IMR-90 (cell line): ENCODE data around the gene PTGDR2. TPM values are rescaled to one million over a fixed set of nuclear protein-coding genes. Genes with fewer than 3 reads are reported as not detected.

Experiments
- ATAC-seq: fragments of 200-7000 bp; cut with Tn5 transposase; 2 replicates; pipeline ENCODE4 v1.9.1; 2020; ENCODE audit warnings: low read depth, mild to moderate bottlenecking, moderate library complexity
- BruUV-seq: library from RNA; stranded (reverse); fragments of 400-500 nt; replicated peaks from 2 replicates; lab custom pipeline; 2021; lab: Mats Ljungman, UMichigan
- CTCF ChIA-PET: fragments of 300-600 bp; formaldehyde crosslinking; extraction: SDS; loops from one replicate; lab custom pipeline; 2021; ENCODE audit warnings: antibody characterized with exemption; lab: Yijun Ruan, JAX
- POLR2A ChIA-PET: fragments of 300-600 bp; sonication (Branson Sonifier 250); formaldehyde crosslinking; loops from one replicate; lab custom pipeline; 2022; ENCODE audit warnings: antibody characterized with exemption; ENCODE audit not compliant: unreplicated experiment; lab: Charles Lee
- DNase-seq: peaks from one replicate; pipeline ENCODE4 v3.0.0; 2013
- H2AFZ ChIP-seq: replicated peaks from 2 replicates; pipeline ENCODE3; 2013; ENCODE audit warnings: low read length, mild to moderate bottlenecking; ENCODE audit not compliant: poor library complexity
- H2AK5ac ChIP-seq: 2 replicates; pipeline ENCODE4 v1.6.1; 2013; ENCODE audit warnings: low read depth, low read length, inconsistent platforms
- H2AK9ac ChIP-seq: replicated peaks from 2 replicates; pipeline ENCODE3; 2013; ENCODE audit warnings: mild to moderate bottlenecking, low read depth, low read length, moderate library complexity; ENCODE audit not compliant: poor library complexity
- H2BK120ac ChIP-seq: 2 replicates; pipeline ENCODE4 v1.6.1; 2013; ENCODE audit warnings: low read depth, low read length, inconsistent platforms
- H2BK15ac ChIP-seq: 3 replicates; pipeline ENCODE4 v1.6.1; 2013; ENCODE audit warnings: low read depth, low read length, inconsistent platforms
- H2BK20ac ChIP-seq: 2 replicates; pipeline ENCODE4 v1.6.1; 2013; ENCODE audit warnings: low read depth, mild to moderate bottlenecking, inconsistent platforms, low read length, moderate library complexity
- H2BK5ac ChIP-seq: 2 replicates; pipeline ENCODE4 v1.6.1; 2013; ENCODE audit warnings: mild to moderate bottlenecking, low read depth, low read length, inconsistent platforms; ENCODE audit not compliant: poor library complexity, severe bottlenecking
- H3K14ac ChIP-seq: replicated peaks from 2 replicates; pipeline ENCODE4 v1.6.1; 2013; ENCODE audit warnings: low read depth, low read length, inconsistent platforms
- H3K18ac ChIP-seq: 2 replicates; pipeline ENCODE4 v1.6.1; 2013; ENCODE audit warnings: low read depth, low read length, control low read depth
- H3K23ac ChIP-seq: 2 replicates; pipeline ENCODE4 v1.6.1; 2013; ENCODE audit warnings: low read depth, low read length, inconsistent platforms
- H3K27ac ChIP-seq: 2 replicates; pipeline ENCODE4 v1.5.1; 2013; ENCODE audit warnings: mild to moderate bottlenecking, control low read depth, low read length; ENCODE audit not compliant: insufficient read depth
- H3K27me3 ChIP-seq: 2 replicates; pipeline ENCODE4 v1.6.1; 2013; ENCODE audit warnings: low read length; ENCODE audit not compliant: control insufficient read depth, insufficient read depth
- H3K36me3 ChIP-seq: 2 replicates; pipeline ENCODE4 v1.6.1; 2013; ENCODE audit warnings: low read length, mixed read lengths; ENCODE audit not compliant: control insufficient read depth, insufficient read depth
- H3K4ac ChIP-seq: 2 replicates; pipeline ENCODE4 v1.6.1; 2013; ENCODE audit warnings: low read depth, low read length, inconsistent platforms
- H3K4me1 ChIP-seq: 2 replicates; pipeline ENCODE4 v1.6.1; 2013; ENCODE audit warnings: low read length, mixed read lengths; ENCODE audit not compliant: control insufficient read depth, insufficient read depth
- H3K4me2 ChIP-seq: 2 replicates; pipeline ENCODE4 v1.6.1; 2013; ENCODE audit warnings: low read depth, mild to moderate bottlenecking, control low read depth, low read length, moderate library complexity
- H3K4me3 ChIP-seq: 2 replicates; pipeline ENCODE4 v1.5.1; 2013; ENCODE audit warnings: low read depth, mild to moderate bottlenecking, control low read depth, low read length, moderate library complexity; ENCODE audit not compliant: insufficient read depth
- H3K56ac ChIP-seq: 2 replicates; pipeline ENCODE4 v1.6.1; 2013; ENCODE audit warnings: low read length, inconsistent platforms; ENCODE audit not compliant: insufficient read depth; ENCODE audit errors: extremely low read depth
- H3K79me1 ChIP-seq, 2 experiments: 2 replicates each; pipeline ENCODE4 v1.6.1; 2013; ENCODE audit warnings: low read length in 2 of 2, inconsistent platforms in 1 of 2, low read depth in 1 of 2
- H3K9ac ChIP-seq: 2 replicates; pipeline ENCODE4 v1.6.1; 2013; ENCODE audit warnings: low read depth, low read length, control low read depth
- H3K9me1 ChIP-seq: 2 replicates; pipeline ENCODE4 v1.6.1; 2013; ENCODE audit warnings: low read length, inconsistent platforms; ENCODE audit not compliant: insufficient read depth
- H3K9me3 ChIP-seq: 2 replicates; pipeline ENCODE4 v1.6.1; 2013; ENCODE audit warnings: low read length; ENCODE audit not compliant: control insufficient read depth, insufficient read depth
- H4K20me1 ChIP-seq: 2 replicates; pipeline ENCODE4 v1.6.1; 2013; ENCODE audit warnings: low read length, inconsistent platforms; ENCODE audit not compliant: insufficient read depth
- H4K5ac ChIP-seq: 2 replicates; pipeline ENCODE4 v1.6.1; 2013; ENCODE audit warnings: mild to moderate bottlenecking, low read depth, low read length, control low read depth
- H4K8ac ChIP-seq, 2 experiments: 2 replicates each; pipeline ENCODE4 v1.6.1; 2013; ENCODE audit warnings: low read depth in 2 of 2, low read length in 2 of 2, control low read depth in 1 of 2, inconsistent platforms in 1 of 2
- H4K91ac ChIP-seq: 2 replicates; pipeline ENCODE4 v1.6.1; 2013; ENCODE audit warnings: low read depth, low read length, inconsistent platforms; ENCODE audit not compliant: insufficient read depth
- BHLHE40 ChIP-seq: fragments of 150-350 bp; IDR thresholded peaks from 2 replicates; pipeline ENCODE4 v1.6.1; 2016; ENCODE audit warnings: mild to moderate bottlenecking, low read depth, low read length
- CEBPB ChIP-seq: IDR thresholded peaks from 2 replicates; pipeline ENCODE4 v1.6.1; 2012; ENCODE audit warnings: low read depth, low read length, improper control_type of control experiment
- CHD1 ChIP-seq: IDR thresholded peaks from 2 replicates; pipeline ENCODE4 v1.6.1; 2012; ENCODE audit warnings: low read depth, low read length, improper control_type of control experiment
- ELK1 ChIP-seq: fragments of 150-350 bp; IDR thresholded peaks from 2 replicates; pipeline ENCODE4 v1.6.1; 2016; ENCODE audit warnings: low read depth, mild to moderate bottlenecking, low read length, moderate library complexity, borderline replicate concordance
- FOS ChIP-seq: fragments of 150-350 bp; IDR thresholded peaks from 2 replicates; pipeline ENCODE4 v1.6.1; 2016; ENCODE audit warnings: low read depth, low read length
- MAFK ChIP-seq: IDR thresholded peaks from 2 replicates; pipeline ENCODE4 v1.6.1; 2012; ENCODE audit warnings: low read depth, low read length, improper control_type of control experiment
- MAZ ChIP-seq: IDR thresholded peaks from 2 replicates; pipeline ENCODE4 v1.6.1; 2012; ENCODE audit warnings: low read depth, mild to moderate bottlenecking, low read length, improper control_type of control experiment, moderate library complexity, borderline replicate concordance
- MXI1 ChIP-seq: IDR thresholded peaks from 2 replicates; pipeline ENCODE4 v1.6.1; 2012; ENCODE audit warnings: low read depth, mild to moderate bottlenecking, low read length, moderate library complexity, borderline replicate concordance
- NFE2L2 ChIP-seq: fragments of 150-350 bp; IDR thresholded peaks from 2 replicates; pipeline ENCODE4 v1.6.1; 2016; ENCODE audit warnings: low read depth, mild to moderate bottlenecking, low read length
- POLR2A ChIP-seq: IDR thresholded peaks from 2 replicates; pipeline ENCODE4 v1.6.1; 2012; ENCODE audit warnings: mild to moderate bottlenecking, low read depth, low read length
- RAD21 ChIP-seq: IDR thresholded peaks from 2 replicates; pipeline ENCODE4 v1.6.1; 2012; ENCODE audit warnings: low read length, improper control_type of control experiment
- RCOR1 ChIP-seq: IDR thresholded peaks from 2 replicates; pipeline ENCODE4 v1.6.1; 2012; ENCODE audit warnings: mild to moderate bottlenecking, low read length, improper control_type of control experiment; ENCODE audit not compliant: insufficient replicate concordance
- RFX5 ChIP-seq: IDR thresholded peaks from 2 replicates; pipeline ENCODE4 v1.8.0; 2012; ENCODE audit warnings: low read depth, mild to moderate bottlenecking, low read length, moderate library complexity
- SMC3 ChIP-seq: fragments of 150-350 bp; IDR thresholded peaks from 2 replicates; pipeline ENCODE4 v1.6.1; 2016; ENCODE audit warnings: low read depth, mild to moderate bottlenecking, antibody characterized with exemption, low read length, moderate library complexity
- WGBS, 2 experiments: methylation state at CpG; one replicate each; pipeline versions ENCODE4 v1.1.5 to v1.1.7; 2013; ENCODE audit warnings: missing lambda C conversion rate in 2 of 2; ENCODE audit not compliant: insufficient read length in 1 of 2; ENCODE audit errors: extremely low coverage in 2 of 2; 5-methylcytosine and 5-hydroxymethylcytosine counted together
- dilution Hi-C: fragments of 300-500 bp; cut with HindIII; formaldehyde crosslinking; loops from one replicate; pipeline ENCODE4 v1.14.3; 2018; ENCODE audit warnings: low sequenced_read_pairs; ENCODE audit not compliant: unreplicated experiment
- in situ Hi-C: fragments of 300-500 bp; cut with MboI; formaldehyde crosslinking; loops from 3 replicates; pipeline ENCODE4 v1.14.3; 2019; ENCODE audit warnings: low sequenced_read_pairs, inconsistent platforms, mixed read lengths
- intact Hi-C: fragments of 100-400 bp; cut with micrococcal nuclease; formaldehyde crosslinking; loops from 2 replicates; pipeline ENCODE4 v1.10.0; 2022
- polyA plus RNA-seq, 3 experiments: library from polyadenylated mRNA; depleted of rRNA; stranded (reverse); fragments of >200 nt; gene quantifications; 2 replicates each; pipeline ENCODE4 v1.2.3, GENCODE V29; 2012; ENCODE audit warnings: low replicate concordance in 1 of 3
- total RNA-seq: library from RNA; depleted of rRNA; stranded (reverse); fragments of >200 nt; gene quantifications from 2 replicates; pipeline ENCODE4 v1.2.3, GENCODE V29; 2012
- TF ChIP-seq, protein P1 (sequence below): conservative IDR thresholded peaks from 2 replicates; pipeline ENCODE4 v1.5.1; 2012; ENCODE audit warnings: mild to moderate bottlenecking, low read depth, low read length, improper control_type of control experiment
- TF ChIP-seq, protein P2 (sequence below): fragments of 150-350 bp; IDR thresholded peaks from 2 replicates; pipeline ENCODE4 v1.6.1; 2017; ENCODE audit warnings: mild to moderate bottlenecking, antibody characterized with exemption, low read length, low read depth

The PTGDR2 gene
- total and polyA plus RNA-seq, 2 of the 4 experiments (the other 2 are of a cell fraction), result under 0.01 to 0.12 TPM

DNA sequence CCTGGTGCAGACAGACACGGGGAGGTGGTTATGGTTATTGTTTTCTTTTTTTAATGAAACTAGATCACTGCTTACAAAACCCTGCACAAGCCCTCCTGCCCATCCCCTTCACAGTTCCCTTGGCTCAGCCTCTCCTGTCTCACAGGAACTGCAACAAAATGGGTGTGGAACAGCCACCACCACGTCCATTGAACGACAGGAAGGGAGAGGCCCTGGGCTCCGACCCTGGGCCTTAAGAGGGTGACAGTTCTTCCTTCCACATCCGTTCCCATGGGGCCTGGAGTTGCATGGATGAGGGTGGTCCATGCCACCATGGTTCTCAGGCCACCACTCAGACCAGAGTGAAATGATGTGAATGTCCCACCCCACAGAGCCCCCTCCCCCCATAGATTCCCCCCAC, 34.9 kb upstream of the PTGDR2 start:
- H3K4ac ChIP-seq, result no peak overlapping the region
- H2AK9ac ChIP-seq, result no peak overlapping the region
- TF ChIP-seq BHLHE40, result no peak
- no peak for TF ChIP-seq POLR2A
- TF ChIP-seq, protein P1, sequence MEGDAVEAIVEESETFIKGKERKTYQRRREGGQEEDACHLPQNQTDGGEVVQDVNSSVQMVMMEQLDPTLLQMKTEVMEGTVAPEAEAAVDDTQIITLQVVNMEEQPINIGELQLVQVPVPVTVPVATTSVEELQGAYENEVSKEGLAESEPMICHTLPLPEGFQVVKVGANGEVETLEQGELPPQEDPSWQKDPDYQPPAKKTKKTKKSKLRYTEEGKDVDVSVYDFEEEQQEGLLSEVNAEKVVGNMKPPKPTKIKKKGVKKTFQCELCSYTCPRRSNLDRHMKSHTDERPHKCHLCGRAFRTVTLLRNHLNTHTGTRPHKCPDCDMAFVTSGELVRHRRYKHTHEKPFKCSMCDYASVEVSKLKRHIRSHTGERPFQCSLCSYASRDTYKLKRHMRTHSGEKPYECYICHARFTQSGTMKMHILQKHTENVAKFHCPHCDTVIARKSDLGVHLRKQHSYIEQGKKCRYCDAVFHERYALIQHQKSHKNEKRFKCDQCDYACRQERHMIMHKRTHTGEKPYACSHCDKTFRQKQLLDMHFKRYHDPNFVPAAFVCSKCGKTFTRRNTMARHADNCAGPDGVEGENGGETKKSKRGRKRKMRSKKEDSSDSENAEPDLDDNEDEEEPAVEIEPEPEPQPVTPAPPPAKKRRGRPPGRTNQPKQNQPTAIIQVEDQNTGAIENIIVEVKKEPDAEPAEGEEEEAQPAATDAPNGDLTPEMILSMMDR, result no peak
- no peak for TF ChIP-seq MAFK
- no peak for TF ChIP-seq RFX5
- TF ChIP-seq ELK1, result no peak
- no peak for TF ChIP-seq RAD21
- TF ChIP-seq CEBPB, result no peak
- TF ChIP-seq FOS, result no peak
- TF ChIP-seq SMC3, result no peak
- no peak for TF ChIP-seq RCOR1
- no peak for TF ChIP-seq MAZ
- no peak for TF ChIP-seq NFE2L2
- TF ChIP-seq, protein P2, sequence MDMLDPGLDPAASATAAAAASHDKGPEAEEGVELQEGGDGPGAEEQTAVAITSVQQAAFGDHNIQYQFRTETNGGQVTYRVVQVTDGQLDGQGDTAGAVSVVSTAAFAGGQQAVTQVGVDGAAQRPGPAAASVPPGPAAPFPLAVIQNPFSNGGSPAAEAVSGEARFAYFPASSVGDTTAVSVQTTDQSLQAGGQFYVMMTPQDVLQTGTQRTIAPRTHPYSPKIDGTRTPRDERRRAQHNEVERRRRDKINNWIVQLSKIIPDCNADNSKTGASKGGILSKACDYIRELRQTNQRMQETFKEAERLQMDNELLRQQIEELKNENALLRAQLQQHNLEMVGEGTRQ, result no peak
- TF ChIP-seq CHD1, result no peak
- TF ChIP-seq MXI1, result no peak
- no CpG with 5 or more reads among the region's 5 CpGs for WGBS, 2 experiments
- no TSS peak for BruUV-seq
- no peak overlapping the region for H3K9ac ChIP-seq
- no peaks in the 10 kb centered on the region; the same call in 1 of the 2 replicates for H4K20me1 ChIP-seq
- POLR2A ChIA-PET, result no interaction called here
- dilution Hi-C loops (no loop called here), in situ Hi-C loops (loop anchor here (5.0 kb wide), 1 partner anchor 53 kb away; no protein-coding TSS in a partner anchor), intact Hi-C loops (no loop called here)
- H2BK5ac ChIP-seq, result no peak overlapping the region
- no peak overlapping the region for H2BK20ac ChIP-seq
- no peaks in the 10 kb centered on the region for H3K27me3 ChIP-seq
- no peaks in the 10 kb centered on the region for H3K9me3 ChIP-seq
- no peak overlapping the region for H2BK15ac ChIP-seq
- no peak overlapping the region for H3K4me3 ChIP-seq
- no peak overlapping the region for H2BK120ac ChIP-seq
- no peaks in the 10 kb centered on the region for H3K9me1 ChIP-seq
- H2AFZ ChIP-seq, result no peak overlapping the region
- H3K14ac ChIP-seq, result no peak overlapping the region
- no peaks in the 10 kb centered on the region for H3K4me1 ChIP-seq
- ATAC-seq, result no peak
- H3K4me2 ChIP-seq, result no peak overlapping the region
- H2AK5ac ChIP-seq, result no peak overlapping the region
- H3K23ac ChIP-seq, result no peak overlapping the region
- CTCF ChIA-PET, result no interaction called here
- no peak overlapping the region for H3K56ac ChIP-seq
- H4K8ac ChIP-seq, result no peak overlapping the region
- H4K91ac ChIP-seq, result no peak overlapping the region
- H3K36me3 ChIP-seq, result peaks cover 9% of the 10 kb centered on the region
- H3K79me1 ChIP-seq, result no peaks in the 10 kb centered on the region; a peak in 2 of 4 replicates
- H4K5ac ChIP-seq, result no peak overlapping the region
- H3K27ac ChIP-seq, result no peak overlapping the region
- H3K18ac ChIP-seq, result no peak overlapping the region
- DNase-seq, result no peak
